Measurements from ENCODE around the gene PANX1. TPM values are rescaled to one million over a fixed set of nuclear protein-coding genes. Genes with fewer than 3 reads are reported as not detected.

PANX1 gene
- polyA plus RNA-seq, 1 experiment: 52.9 TPM

- ChIA-PET CTCF (no interaction called here), POLR2A (no interaction called here)
- no peaks in the 10 kb centered on the region for H3K27me3 ChIP-seq (ENCODE audit: control insufficient read depth, insufficient read depth, low read length)
- no peak for DNase-seq (ENCODE audit: low read depth, low spot score)
- no peak overlapping the region for H3K4me3 ChIP-seq (ENCODE audit: low read depth, low read length)
- no peak overlapping the region for H3K27ac ChIP-seq (ENCODE audit: low read depth, low read length)
- TF ChIP-seq CTCF (IDR thresholded peaks at IDR 0.05; ENCODE audit: low read depth, low read length): 0 out of 2 replicates have a peak, but pooled peaks have one; percentile 18
- H3K9me3 ChIP-seq (ENCODE audit: control insufficient read depth, insufficient read depth, low read length): no peaks in the 10 kb centered on the region
Measured at GRCh38 chr11:94107363-94107762, 21.3 kb upstream of the PANX1 start.

DNA sequence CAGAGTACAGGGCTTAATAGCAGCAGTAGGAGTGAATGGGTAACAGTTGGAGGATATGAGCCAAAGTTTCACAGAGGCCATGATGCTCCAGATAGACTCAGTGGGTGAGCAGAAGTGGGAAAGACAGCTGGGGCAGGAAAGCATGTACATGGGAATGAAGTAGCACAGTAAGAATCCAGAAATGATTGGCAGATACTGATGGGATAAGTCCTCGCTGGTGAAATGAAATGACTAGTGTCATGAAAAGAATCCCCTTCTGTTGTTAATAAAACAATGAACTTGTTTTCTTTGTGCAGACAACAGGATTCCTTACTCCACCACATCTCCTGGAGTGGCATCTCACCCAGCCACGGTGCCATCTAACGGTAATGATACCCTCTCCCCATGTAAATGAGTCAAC is 17.4 kb upstream of the PANX1 start:
- no peak for DNase-seq (ENCODE audit: low read depth, low spot score)
- ChIA-PET POLR2A (no interaction called here), CTCF (interaction anchor here (0.6 kb wide), 1 partner anchor 420 kb away, joined by 5 read pairs; no protein-coding TSS in a partner anchor)
- Histone ChIP-seq H3K9me3 (ENCODE audit: control insufficient read depth, insufficient read depth, low read length) (no peaks in the 10 kb centered on the region), H3K4me3 (ENCODE audit: low read depth, low read length) (no peak overlapping the region), H3K27me3 (ENCODE audit: control insufficient read depth, insufficient read depth, low read length) (no peaks in the 10 kb centered on the region), H3K27ac (ENCODE audit: low read depth, low read length) (no peak overlapping the region)
- TF ChIP-seq CTCF (IDR thresholded peaks at IDR 0.05; ENCODE audit: low read depth, low read length): no peak

GRCh38 chr11:94111660-94112059 is 17.0 kb upstream of the PANX1 start:
- TF ChIP-seq CTCF (IDR thresholded peaks at IDR 0.05; ENCODE audit: low read depth, low read length): no peak
- no peak overlapping the region for H3K4me3 ChIP-seq (ENCODE audit: low read depth, low read length)
- POLR2A ChIA-PET: no interaction called here
- CTCF ChIA-PET: interaction anchor here (0.6 kb wide), 1 partner anchor 57 kb away, joined by 3 read pairs; no protein-coding TSS in a partner anchor
- no peaks in the 10 kb centered on the region for H3K27me3 ChIP-seq (ENCODE audit: control insufficient read depth, insufficient read depth, low read length)
- H3K27ac ChIP-seq (ENCODE audit: low read depth, low read length): no peak overlapping the region
- no peak for DNase-seq (ENCODE audit: low read depth, low spot score)
- H3K9me3 ChIP-seq (ENCODE audit: control insufficient read depth, insufficient read depth, low read length): no peaks in the 10 kb centered on the region

GRCh38 chr11:94112206-94112953 is 16.3 kb upstream of the PANX1 start:
- DNase-seq (ENCODE audit: low read depth, low spot score): no peak
- POLR2A ChIA-PET: no interaction called here

More at GRCh38 chr11:94112206-94112953, 16.3 kb upstream of the PANX1 start:
- CTCF ChIA-PET: interaction anchor here (0.6 kb wide), 1 partner anchor 58 kb away, joined by 3 read pairs; no protein-coding TSS in a partner anchor
- Histone ChIP-seq H3K27me3 (ENCODE audit: control insufficient read depth, insufficient read depth, low read length) (no peaks in the 10 kb centered on the region), H3K9me3 (ENCODE audit: control insufficient read depth, insufficient read depth, low read length) (no peaks in the 10 kb centered on the region), H3K4me3 (ENCODE audit: low read depth, low read length) (no peak overlapping the region), H3K27ac (ENCODE audit: low read depth, low read length) (no peak overlapping the region)
- no peak for TF ChIP-seq CTCF (IDR thresholded peaks at IDR 0.05; ENCODE audit: low read depth, low read length)

Measured in AG04450 (cell line).